Ishikawa (cell line): ENCODE results near the gene LRP2BP.

ENCODE experiments used
- CEBPB ChIP-seq: IDR thresholded peaks from 2 replicates; pipeline ENCODE4 v1.6.1; 2012
- CREB1 ChIP-seq: IDR thresholded peaks from 2 replicates; pipeline ENCODE4 v1.6.1; 2012; ENCODE audit warnings: low read depth
- EGR1 ChIP-seq: IDR thresholded peaks from 2 replicates; pipeline ENCODE4 v1.6.1; 2012
- EP300 ChIP-seq: IDR thresholded peaks from 2 replicates; pipeline ENCODE4 v1.6.1; 2012; ENCODE audit warnings: borderline replicate concordance
- FOXM1 ChIP-seq: IDR thresholded peaks from 2 replicates; pipeline ENCODE4 v1.6.1; 2012; ENCODE audit warnings: low read depth, borderline replicate concordance
- MAX ChIP-seq: IDR thresholded peaks from 2 replicates; pipeline ENCODE4 v1.6.1; 2012
- NFIC ChIP-seq: IDR thresholded peaks from 2 replicates; pipeline ENCODE4 v1.6.1; 2012
- RAD21 ChIP-seq: IDR thresholded peaks from 2 replicates; pipeline ENCODE4 v1.6.1; 2012; ENCODE audit warnings: low read depth
- REST ChIP-seq: IDR thresholded peaks from 2 replicates; pipeline ENCODE4 v1.6.1; 2012; ENCODE audit warnings: low read depth, mild to moderate bottlenecking
- TAF1 ChIP-seq: IDR thresholded peaks from 2 replicates; pipeline ENCODE4 v1.6.1; 2012; ENCODE audit warnings: low read depth, mild to moderate bottlenecking
- TCF12 ChIP-seq: IDR thresholded peaks from 2 replicates; pipeline ENCODE4 v1.6.1; 2012; ENCODE audit warnings: low read depth
- TEAD4 ChIP-seq: IDR thresholded peaks from 2 replicates; pipeline ENCODE4 v1.6.1; 2012
- USF1 ChIP-seq: IDR thresholded peaks from 2 replicates; pipeline ENCODE4 v1.6.1; 2012
- YY1 ChIP-seq: IDR thresholded peaks from 2 replicates; pipeline ENCODE4 v1.6.1; 2012; ENCODE audit warnings: low read depth
- ZBTB7A ChIP-seq: IDR thresholded peaks from 2 replicates; pipeline ENCODE4 v1.6.1; 2012; ENCODE audit warnings: low read depth

Gene LRP2BP

GRCh38 chr4:185341377-185341776 is 54.3 kb downstream of the LRP2BP start:
- no peak for TF ChIP-seq TCF12
- TF ChIP-seq TAF1: no peak
- no peak for TF ChIP-seq ZBTB7A
- TF ChIP-seq NFIC: no peak
- no peak for TF ChIP-seq YY1
- TF ChIP-seq RAD21: no peak
- no peak for TF ChIP-seq REST

- TF ChIP-seq MAX (no peak), EP300 (no peak), YY1 (no peak), ZBTB7A (no peak), RAD21 (no peak), FOXM1 (no peak), CEBPB (no peak), USF1 (no peak), TCF12 (no peak), TAF1 (no peak), TEAD4 (no peak), EGR1 (no peak), CREB1 (no peak), NFIC (no peak), REST (no peak)
Observed at GRCh38 chr4:185339941-185340340, 55.8 kb downstream of the LRP2BP start.

- TF ChIP-seq ZBTB7A (no peak), TEAD4 (no peak), EP300 (no peak), EGR1 (no peak), RAD21 (no peak), CREB1 (no peak), TCF12 (no peak), YY1 (no peak), CEBPB (no peak)
Observed at GRCh38 chr4:185335579-185335978, 60.1 kb downstream of the LRP2BP start.

- TF ChIP-seq TCF12 (no peak), RAD21 (no peak), YY1 (no peak), EGR1 (no peak)
Observed at GRCh38 chr4:185334326-185334725, 61.4 kb downstream of the LRP2BP start.

- no peak for TF ChIP-seq TEAD4
- no peak for TF ChIP-seq YY1
- no peak for TF ChIP-seq CREB1
- no peak for TF ChIP-seq FOXM1
- no peak for TF ChIP-seq MAX
- TF ChIP-seq TAF1: no peak
Observed at GRCh38 chr4:185332575-185333464, 62.9 kb downstream of the LRP2BP start.

GRCh38 chr4:185328586-185328985 is 67.1 kb downstream of the LRP2BP start:
- TF ChIP-seq TAF1 (no peak), YY1 (no peak)

- TF ChIP-seq RAD21: no peak
- TF ChIP-seq CREB1: no peak
- no peak for TF ChIP-seq TAF1
- TF ChIP-seq FOXM1: no peak
- TF ChIP-seq NFIC: no peak
- TF ChIP-seq EGR1: no peak
Observed at GRCh38 chr4:185323606-185324005, 72.1 kb downstream of the LRP2BP start.
